Endothelial cell of umbilical vein (primary cell): Measurements from ENCODE around the gene CXCR4. TPM values are rescaled to one million over a fixed set of nuclear protein-coding genes. Genes with fewer than 3 reads are reported as not detected.

Experiments
- BruUV-seq: library from RNA; stranded (reverse); fragments of 400-500 nt; replicated peaks from 2 replicates; lab custom pipeline; 2021; lab: Mats Ljungman, UMichigan
- CTCF ChIA-PET: fragments of 300-600, 350-600 bp; sonication (Branson Sonifier 250); formaldehyde crosslinking; loops from one replicate; lab custom pipeline; 2021; ENCODE audit warnings: antibody characterized with exemption, inconsistent platforms; lab: Charles Lee
- POLR2A ChIA-PET: fragments of 300-600, 350-600 bp; sonication (Branson Sonifier 250); formaldehyde crosslinking; loops from one replicate; lab custom pipeline; 2021; ENCODE audit warnings: antibody characterized with exemption, inconsistent platforms; lab: Charles Lee
- DNase-seq: peaks from one replicate; pipeline ENCODE4 v3.0.0-alpha.2; 2011; ENCODE audit warnings: low read depth, low spot score
- FAIRE-seq: peaks from 2 replicates; lab custom pipeline; 2011; peaks lifted over from hg19 to GRCh38; lab: Jason Lieb, UNC
- H2AFZ ChIP-seq: 2 replicates; pipeline ENCODE4 v1.6.0; 2012; ENCODE audit warnings: low read depth, low read length, control low read depth, inconsistent platforms
- H3K27ac ChIP-seq: 2 replicates; pipeline ENCODE4 v1.5.1; 2011; ENCODE audit warnings: low read depth, mild to moderate bottlenecking, control low read depth, low read length, moderate library complexity; ENCODE audit not compliant: insufficient read depth
- H3K27me3 ChIP-seq, 2 experiments: 2 replicates each; pipeline versions ENCODE4 v1.6.0 to v1.6.1; 2011; ENCODE audit warnings: low read length in 2 of 2, mixed read lengths in 1 of 2; ENCODE audit not compliant: control insufficient read depth in 2 of 2, insufficient read depth in 2 of 2
- H3K36me3 ChIP-seq, 2 experiments: 2 replicates in 1 of 2; 3 replicates in 1 of 2; pipeline ENCODE4 v1.5.1; 2011; ENCODE audit warnings: low read length in 2 of 2, mild to moderate bottlenecking in 1 of 2, moderate library complexity in 1 of 2; ENCODE audit not compliant: control insufficient read depth in 2 of 2, insufficient read depth in 2 of 2; ENCODE audit errors: extremely low read depth in 1 of 2
- H3K4me1 ChIP-seq: 3 replicates; pipeline ENCODE4 v1.5.1; 2011; ENCODE audit warnings: mild to moderate bottlenecking, low read length; ENCODE audit not compliant: control insufficient read depth, insufficient read depth; ENCODE audit errors: extremely low read depth
- H3K4me2 ChIP-seq: 2 replicates; pipeline ENCODE4 v1.6.1; 2011; ENCODE audit warnings: low read length, control low read depth, mixed read lengths; ENCODE audit not compliant: insufficient read depth
- H3K4me3 ChIP-seq, 3 experiments: fragments of 200-600 bp in 1 of 3; sonication (generic), shearing (Covaris generic) in 1 of 3; replicated peaks in 1 of 3; 2 replicates each; pipeline ENCODE4 v1.5.1; 2011 to 2016; ENCODE audit warnings: control low read depth in 3 of 3, low read length in 3 of 3, mild to moderate bottlenecking in 2 of 3, inconsistent platforms in 1 of 3, low read depth in 1 of 3, moderate library complexity in 1 of 3; ENCODE audit not compliant: insufficient read depth in 1 of 3
- H3K79me2 ChIP-seq: 2 replicates; pipeline ENCODE4 v1.6.0; 2012; ENCODE audit warnings: low read length, inconsistent platforms; ENCODE audit not compliant: control insufficient read depth, insufficient read depth
- H3K9ac ChIP-seq: replicated peaks from 2 replicates; pipeline ENCODE3; 2011; ENCODE audit warnings: low read length, control low read depth; ENCODE audit not compliant: insufficient read depth; ENCODE audit errors: extremely low read depth
- H3K9me1 ChIP-seq: replicated peaks from 3 replicates; pipeline ENCODE4 v1.6.0; 2011; ENCODE audit warnings: mild to moderate bottlenecking, low read length; ENCODE audit not compliant: control insufficient read depth, insufficient read depth; ENCODE audit errors: extremely low read depth
- H3K9me3 ChIP-seq: replicated peaks from 2 replicates; pipeline ENCODE4 v1.5.1; 2012; ENCODE audit warnings: low read length, inconsistent platforms; ENCODE audit not compliant: control insufficient read depth, insufficient read depth
- H4K20me1 ChIP-seq: replicated peaks from 2 replicates; pipeline ENCODE3; 2011; ENCODE audit warnings: mild to moderate bottlenecking, low read length; ENCODE audit not compliant: control insufficient read depth, insufficient read depth; ENCODE audit errors: extremely low read depth
- EZH2 ChIP-seq: IDR thresholded peaks from 2 replicates; pipeline ENCODE4 v1.6.1; 2012; ENCODE audit warnings: borderline replicate concordance, low read depth, mild to moderate bottlenecking, moderate library complexity, low read length, inconsistent platforms; ENCODE audit not compliant: severe bottlenecking
- FOS ChIP-seq: IDR thresholded peaks from 2 replicates; pipeline ENCODE4 v1.6.1; 2011; ENCODE audit warnings: mild to moderate bottlenecking, low read length, moderate library complexity, borderline replicate concordance; ENCODE audit not compliant: insufficient read depth
- GATA2 ChIP-seq: IDR thresholded peaks from 2 replicates; pipeline ENCODE4 v1.7.0; 2011; ENCODE audit warnings: low read depth, mild to moderate bottlenecking, moderate library complexity, mixed read lengths, low read length; ENCODE audit not compliant: insufficient read length, insufficient read depth
- JUN ChIP-seq: IDR thresholded peaks from 2 replicates; pipeline ENCODE4 v1.6.1; 2011; ENCODE audit warnings: borderline replicate concordance, low read depth; ENCODE audit not compliant: insufficient read length, insufficient read depth
- POLR2A ChIP-seq: IDR thresholded peaks from 2 replicates; pipeline ENCODE4 v1.6.1; 2012; ENCODE audit warnings: low read depth, mild to moderate bottlenecking, control low read depth, low read length
- POLR2AphosphoS5 ChIP-seq: IDR thresholded peaks from 2 replicates; pipeline ENCODE4 v1.6.1; 2012; ENCODE audit warnings: low read depth, mild to moderate bottlenecking, control low read depth, low read length, moderate library complexity; ENCODE audit not compliant: insufficient read depth
- dilution Hi-C: fragments of 300-500 bp; cut with MboI; formaldehyde crosslinking; loops from one replicate; pipeline ENCODE4 v1.15.0; 2019; ENCODE audit warnings: low sequenced_read_pairs; ENCODE audit not compliant: extremely low pct_ligation_motif_present
- intact Hi-C: fragments of 100-400 bp; cut with micrococcal nuclease; formaldehyde crosslinking; loops from one replicate; pipeline ENCODE4 v1.10.0; 2022
- polyA plus RNA-seq, 4 experiments: library from polyadenylated mRNA; depleted of rRNA in 3 of 4; stranded (reverse) in 3 of 4; unstranded in 1 of 4; fragments of >200 nt; gene quantifications; 2 replicates each; pipeline versions ENCODE4 v1.2.1 to v1.2.3, GENCODE V29; 2011 to 2012; ENCODE audit warnings: missing spikeins in 1 of 4
- total RNA-seq: library from RNA; stranded (reverse); gene quantifications from 2 replicates; pipeline ENCODE4 v1.2.3, GENCODE V29; 2021
- TF ChIP-seq, protein P1 (sequence below), 2 donors: IDR thresholded peaks; 1 replicate in 1 of 2; 2 replicates in 1 of 2; pipeline ENCODE4 v1.5.1; 2011; ENCODE audit warnings: low read length in 2 of 2, mild to moderate bottlenecking in 2 of 2, moderate library complexity in 2 of 2, control low read depth in 1 of 2, inconsistent platforms in 1 of 2, low read depth in 1 of 2; ENCODE audit not compliant: insufficient read depth in 1 of 2; ENCODE audit errors: extremely low read depth in 1 of 2
- TF ChIP-seq, protein P2 (sequence below): IDR thresholded peaks from 2 replicates; pipeline ENCODE4 v1.6.1; 2011; ENCODE audit not compliant: insufficient read depth, insufficient read length

Gene CXCR4
- total and polyA plus RNA-seq, 2 donors (not counting 3 experiments of a cell fraction or from before 2014, with no cell fraction given), result 42.2 to 52.4 TPM

- POLR2A ChIA-PET, result no interaction called here
- intact Hi-C loops (no loop called here), dilution Hi-C loops (no loop called here)
- Histone ChIP-seq H3K4me1 (no peaks in the 10 kb centered on the region), H3K4me2 (no peak overlapping the region), H3K4me3 (no peak overlapping the region), H4K20me1 (no peaks in the 10 kb centered on the region), H3K9me1 (no peaks in the 10 kb centered on the region), H3K9ac (no peak overlapping the region), H2AFZ (no peak overlapping the region), H3K79me2 (no peaks in the 10 kb centered on the region), H3K9me3 (no peaks in the 10 kb centered on the region), H3K36me3 (no peaks in the 10 kb centered on the region), H3K27ac (no peak overlapping the region), H3K27me3 (peaks cover 0 to 2% of the 10 kb centered on the region in 2 experiments)
- DNase-seq, result no peak
- BruUV-seq, result no TSS peak
- CTCF ChIA-PET, result interaction anchor here (2.4 kb wide), 1 partner anchor 10 kb away, joined by 4 read pairs; no protein-coding TSS in a partner anchor
- no peak for FAIRE-seq
- TF ChIP-seq POLR2AphosphoS5 (no peak), EZH2 (no peak), GATA2 (no peak), FOS (no peak), POLR2A (no peak), JUN (no peak)
- TF ChIP-seq, protein P1, sequence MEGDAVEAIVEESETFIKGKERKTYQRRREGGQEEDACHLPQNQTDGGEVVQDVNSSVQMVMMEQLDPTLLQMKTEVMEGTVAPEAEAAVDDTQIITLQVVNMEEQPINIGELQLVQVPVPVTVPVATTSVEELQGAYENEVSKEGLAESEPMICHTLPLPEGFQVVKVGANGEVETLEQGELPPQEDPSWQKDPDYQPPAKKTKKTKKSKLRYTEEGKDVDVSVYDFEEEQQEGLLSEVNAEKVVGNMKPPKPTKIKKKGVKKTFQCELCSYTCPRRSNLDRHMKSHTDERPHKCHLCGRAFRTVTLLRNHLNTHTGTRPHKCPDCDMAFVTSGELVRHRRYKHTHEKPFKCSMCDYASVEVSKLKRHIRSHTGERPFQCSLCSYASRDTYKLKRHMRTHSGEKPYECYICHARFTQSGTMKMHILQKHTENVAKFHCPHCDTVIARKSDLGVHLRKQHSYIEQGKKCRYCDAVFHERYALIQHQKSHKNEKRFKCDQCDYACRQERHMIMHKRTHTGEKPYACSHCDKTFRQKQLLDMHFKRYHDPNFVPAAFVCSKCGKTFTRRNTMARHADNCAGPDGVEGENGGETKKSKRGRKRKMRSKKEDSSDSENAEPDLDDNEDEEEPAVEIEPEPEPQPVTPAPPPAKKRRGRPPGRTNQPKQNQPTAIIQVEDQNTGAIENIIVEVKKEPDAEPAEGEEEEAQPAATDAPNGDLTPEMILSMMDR (IDR thresholded peaks at IDR 0.05; ENCODE audit: extremely low read depth in 1 of 2, insufficient read depth in 1 of 2, low read depth in 1 of 2, low read length in 2 of 2), result no peak
- TF ChIP-seq, protein P2, sequence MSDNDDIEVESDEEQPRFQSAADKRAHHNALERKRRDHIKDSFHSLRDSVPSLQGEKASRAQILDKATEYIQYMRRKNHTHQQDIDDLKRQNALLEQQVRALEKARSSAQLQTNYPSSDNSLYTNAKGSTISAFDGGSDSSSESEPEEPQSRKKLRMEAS, result no peak
Measured at GRCh38 chr2:136086253-136087016, 31.5 kb downstream of the CXCR4 start.
